Kidney (tissue), 14 donors: ENCODE data around the gene SYT1. TPM values are rescaled to one million over a fixed set of nuclear protein-coding genes. Genes with fewer than 3 reads are reported as not detected.

ENCODE experiments used
- DNase-seq, 5 donors: peaks; one replicate each; pipeline ENCODE4 v3.0.0-alpha.2; 2013 to 2020
- FAIRE-seq: peaks from 2 replicates; lab custom pipeline; 2012; peaks lifted over from hg19 to GRCh38; lab: Jason Lieb, UNC
- H3K27ac ChIP-seq, 2 donors: one replicate each; pipeline ENCODE4 v1.7.0; 2013; ENCODE audit warnings: low read depth in 2 of 2, low read length in 2 of 2, inconsistent platforms in 1 of 2
- H3K27me3 ChIP-seq: one replicate; pipeline ENCODE4 v1.7.1; 2013; ENCODE audit warnings: low read length, inconsistent platforms; ENCODE audit not compliant: control insufficient read depth, insufficient read depth
- H3K36me3 ChIP-seq, 3 donors: one replicate each; pipeline versions ENCODE4 v1.7.0 to v1.7.1; 2013; ENCODE audit warnings: low read length in 3 of 3, control low read depth in 1 of 3, inconsistent platforms in 1 of 3; ENCODE audit not compliant: insufficient read depth in 3 of 3, control insufficient read depth in 2 of 3
- H3K4me1 ChIP-seq, 3 donors: one replicate each; pipeline versions ENCODE4 v1.7.0 to v1.7.1; 2013; ENCODE audit warnings: low read length in 3 of 3, inconsistent platforms in 1 of 3, low read depth in 1 of 3; ENCODE audit not compliant: control insufficient read depth in 2 of 3, insufficient read depth in 2 of 3
- H3K4me3 ChIP-seq, 3 donors: one replicate each; pipeline versions ENCODE4 v1.7.0 to v1.8.1; 2013; ENCODE audit warnings: low read length in 3 of 3, control low read depth in 1 of 3, inconsistent platforms in 1 of 3
- H3K9ac ChIP-seq, 3 donors: one replicate each; pipeline versions ENCODE4 v1.7.0 to v1.7.1; 2013; ENCODE audit warnings: low read length in 3 of 3, control low read depth in 1 of 3, inconsistent platforms in 1 of 3
- H3K9me3 ChIP-seq, 3 donors: one replicate each; pipeline versions ENCODE4 v1.7.0 to v1.7.1; 2013; ENCODE audit warnings: low read length in 3 of 3, control low read depth in 1 of 3, inconsistent platforms in 1 of 3; ENCODE audit not compliant: control insufficient read depth in 2 of 3, insufficient read depth in 1 of 3
- CTCF ChIP-seq: IDR thresholded peaks from 3 replicates; pipeline ENCODE4 v1.5.1; 2012; ENCODE audit warnings: mild to moderate bottlenecking, moderate library complexity, borderline replicate concordance; ENCODE audit not compliant: insufficient read depth; ENCODE audit errors: extremely low read depth
- intact Hi-C: fragments of 100-400 bp; cut with DNase I; formaldehyde crosslinking; loops from one replicate; pipeline ENCODE4 v1.11.1; 2022
- polyA plus RNA-seq: library from polyadenylated mRNA; stranded (reverse); fragments of 350-450 nt; fragmentation: Illumina TruSeq; extraction: RNeasy Lipid Tissue Mini Kit (QIAGEN cat#74804); gene quantifications from one replicate; pipeline ENCODE4 v1.2.3, GENCODE V29; 2014; ENCODE audit warnings: low read depth, low replicate concordance; ENCODE audit not compliant: insufficient read depth
- total RNA-seq: library from RNA; stranded (reverse); fragmentation: NEBNext Ultra II Directional; extraction: Animal tissue kit (Norgen Biotek cat#: 25700); gene quantifications from one replicate; pipeline ENCODE4 v1.2.1, GENCODE V29; 2021
- donor health status: control.
- donor health status: control.
- donor health status: control.
- donor health status: control.
- donor health status: control.
- donor health status: DM: yes; HTN: yes; CAD: no.
- donor health status: Normal renal cell carcinoma (clear cell type).

The SYT1 gene
- total and polyA plus RNA-seq, 2 donors from 2014 or later, result 0.69 to 1.2 TPM

- H3K9me3 ChIP-seq, result peaks cover 0 to 4% (median 0%) of the 10 kb centered on the region in 3 donors
- no peaks in the 10 kb centered on the region for H3K36me3 ChIP-seq
- DNase-seq, result no peak
- H3K4me1 ChIP-seq, result no peaks in the 10 kb centered on the region
- intact Hi-C loops, result no loop called here
- H3K27ac ChIP-seq, result no peak overlapping the region
- TF ChIP-seq CTCF, result no peak
- no peaks in the 10 kb centered on the region for H3K27me3 ChIP-seq
- FAIRE-seq, result no peak
- no peak overlapping the region for H3K9ac ChIP-seq
- H3K4me3 ChIP-seq, result no peak overlapping the region
Measured at GRCh38 chr12:79227646-79228045, 363.1 kb downstream of the SYT1 start.

- FAIRE-seq, result no peak
- Histone ChIP-seq H3K9me3 (no peaks in the 10 kb centered on the region), H3K4me3 (no peak overlapping the region), H3K9ac (no peak overlapping the region), H3K27me3 (no peaks in the 10 kb centered on the region), H3K36me3 (no peaks in the 10 kb centered on the region), H3K4me1 (no peaks in the 10 kb centered on the region), H3K27ac (no peak overlapping the region)
- DNase-seq, result no peak
- intact Hi-C loops, result no loop called here
- no peak for TF ChIP-seq CTCF
Measured at GRCh38 chr12:79233341-79233781, 368.8 kb downstream of the SYT1 start.

- no peak overlapping the region for H3K9ac ChIP-seq
- H3K27ac ChIP-seq, result no peak overlapping the region
- FAIRE-seq, result no peak
- intact Hi-C loops, result no loop called here
- peaks cover 0 to 3% (median 0%) of the 10 kb centered on the region in 3 donors for H3K9me3 ChIP-seq
- no peaks in the 10 kb centered on the region for H3K4me1 ChIP-seq
- DNase-seq, result no peak
- no peaks in the 10 kb centered on the region for H3K36me3 ChIP-seq
- H3K27me3 ChIP-seq, result no peaks in the 10 kb centered on the region
- TF ChIP-seq CTCF, result no peak
- H3K4me3 ChIP-seq, result no peak overlapping the region
Measured at GRCh38 chr12:79236920-79237319, 372.3 kb downstream of the SYT1 start.

- DNase-seq (no peak), FAIRE-seq (no peak)
- no peak overlapping the region for H3K4me3 ChIP-seq
- no peaks in the 10 kb centered on the region for H3K4me1 ChIP-seq
- no peak overlapping the region for H3K27ac ChIP-seq
- H3K9ac ChIP-seq, result no peak overlapping the region
- peaks cover 0 to 3% (median 0%) of the 10 kb centered on the region in 3 donors for H3K9me3 ChIP-seq
- no peak for TF ChIP-seq CTCF
- intact Hi-C loops, result no loop called here
- H3K27me3 ChIP-seq, result no peaks in the 10 kb centered on the region
- H3K36me3 ChIP-seq, result no peaks in the 10 kb centered on the region
Measured at GRCh38 chr12:79238246-79238645, 373.7 kb downstream of the SYT1 start.
